Fibroblast of lung (primary cell): Measurements from ENCODE around the gene ZMYND19. TPM values are rescaled to one million over a fixed set of nuclear protein-coding genes. Genes with fewer than 3 reads are reported as not detected.
A peak's percentile ranks its signal among the peaks of the same experiment; 100 is the strongest.

Experiments
- DNase-seq, 2 donors: peaks; one replicate each; pipeline versions ENCODE4 v3.0.0 to v3.0.0-alpha.2; 2010; ENCODE audit warnings: low read depth in 2 of 2
- H2AFZ ChIP-seq: 2 replicates; pipeline ENCODE4 v1.5.1; 2012; ENCODE audit warnings: low read length, control low read depth, inconsistent platforms
- H3K27ac ChIP-seq: 2 replicates; pipeline ENCODE4 v1.5.1; 2011; ENCODE audit warnings: low read length, control low read depth; ENCODE audit not compliant: insufficient read depth
- H3K27me3 ChIP-seq: 2 replicates; pipeline ENCODE4 v1.5.1; 2011; ENCODE audit warnings: mild to moderate bottlenecking, low read length; ENCODE audit not compliant: control insufficient read depth, insufficient read depth
- H3K36me3 ChIP-seq: 2 replicates; pipeline ENCODE4 v1.5.1; 2011; ENCODE audit warnings: low read length; ENCODE audit not compliant: control insufficient read depth, insufficient read depth
- H3K4me1 ChIP-seq: 2 replicates; pipeline ENCODE4 v1.5.1; 2011; ENCODE audit warnings: low read length; ENCODE audit not compliant: control insufficient read depth, insufficient read depth; ENCODE audit errors: extremely low read depth
- H3K4me2 ChIP-seq: 2 replicates; pipeline ENCODE4 v1.5.1; 2011; ENCODE audit warnings: low read length, control low read depth; ENCODE audit not compliant: insufficient read depth; ENCODE audit errors: extremely low read depth
- H3K4me3 ChIP-seq, 4 experiments: fragments of 200-600 bp in 1 of 4; sonication (generic) in 1 of 4; replicated peaks in 1 of 4; 2 replicates each; pipeline ENCODE4 v1.5.1; 2011 to 2016; ENCODE audit warnings: low read length in 4 of 4, low read depth in 3 of 4, mild to moderate bottlenecking in 3 of 4, control low read depth in 2 of 4, inconsistent platforms in 1 of 4, mixed read lengths in 1 of 4; ENCODE audit not compliant: insufficient read depth in 1 of 4; ENCODE audit errors: control extremely low read depth in 1 of 4
- H3K79me2 ChIP-seq: 2 replicates; pipeline ENCODE4 v1.5.1; 2012; ENCODE audit warnings: mild to moderate bottlenecking, low read length, inconsistent platforms; ENCODE audit not compliant: control insufficient read depth, insufficient read depth
- H3K9ac ChIP-seq: 2 replicates; pipeline ENCODE4 v1.5.1; 2011; ENCODE audit warnings: mild to moderate bottlenecking, low read length, control low read depth; ENCODE audit not compliant: insufficient read depth
- H3K9me3 ChIP-seq: 2 replicates; pipeline ENCODE4 v1.5.1; 2012; ENCODE audit warnings: low read depth, low read length; ENCODE audit not compliant: control insufficient read depth, insufficient read depth
- H4K20me1 ChIP-seq: 2 replicates; pipeline ENCODE4 v1.5.1; 2011; ENCODE audit warnings: low read length; ENCODE audit not compliant: control insufficient read depth, insufficient read depth; ENCODE audit errors: extremely low read depth
- EZH2 ChIP-seq: IDR thresholded peaks from 2 replicates; pipeline ENCODE4 v1.5.1; 2012; ENCODE audit warnings: low read length, control low read depth, mild to moderate bottlenecking; ENCODE audit errors: missing control alignments
- polyA plus RNA-seq, 2 donors: library from polyadenylated mRNA; depleted of rRNA in 1 of 2; stranded (reverse) in 1 of 2; unstranded in 1 of 2; fragments of >200 nt; gene quantifications; 2 replicates each; pipeline ENCODE4 v1.2.1, GENCODE V29; 2011 to 2012; ENCODE audit warnings: missing spikeins in 1 of 2
- total RNA-seq: library from RNA; depleted of rRNA; stranded (reverse); fragments of >200 nt; gene quantifications from 2 replicates; pipeline ENCODE4 v1.2.1, GENCODE V29; 2014
- TF ChIP-seq, protein P1 (sequence below), 2 donors: IDR thresholded peaks in 1 of 2; conservative IDR thresholded peaks in 1 of 2; 1 replicate in 1 of 2; 2 replicates in 1 of 2; pipeline ENCODE4 v1.5.1; 2011 to 2012; ENCODE audit warnings: low read length in 2 of 2, control low read depth in 1 of 2, inconsistent platforms in 1 of 2, low read depth in 1 of 2, mild to moderate bottlenecking in 1 of 2

The ZMYND19 gene
- total and polyA plus RNA-seq, 2 donors (not counting 1 experiment from before 2014, with no cell fraction given), result 11.2 to 12.7 TPM

DNA sequence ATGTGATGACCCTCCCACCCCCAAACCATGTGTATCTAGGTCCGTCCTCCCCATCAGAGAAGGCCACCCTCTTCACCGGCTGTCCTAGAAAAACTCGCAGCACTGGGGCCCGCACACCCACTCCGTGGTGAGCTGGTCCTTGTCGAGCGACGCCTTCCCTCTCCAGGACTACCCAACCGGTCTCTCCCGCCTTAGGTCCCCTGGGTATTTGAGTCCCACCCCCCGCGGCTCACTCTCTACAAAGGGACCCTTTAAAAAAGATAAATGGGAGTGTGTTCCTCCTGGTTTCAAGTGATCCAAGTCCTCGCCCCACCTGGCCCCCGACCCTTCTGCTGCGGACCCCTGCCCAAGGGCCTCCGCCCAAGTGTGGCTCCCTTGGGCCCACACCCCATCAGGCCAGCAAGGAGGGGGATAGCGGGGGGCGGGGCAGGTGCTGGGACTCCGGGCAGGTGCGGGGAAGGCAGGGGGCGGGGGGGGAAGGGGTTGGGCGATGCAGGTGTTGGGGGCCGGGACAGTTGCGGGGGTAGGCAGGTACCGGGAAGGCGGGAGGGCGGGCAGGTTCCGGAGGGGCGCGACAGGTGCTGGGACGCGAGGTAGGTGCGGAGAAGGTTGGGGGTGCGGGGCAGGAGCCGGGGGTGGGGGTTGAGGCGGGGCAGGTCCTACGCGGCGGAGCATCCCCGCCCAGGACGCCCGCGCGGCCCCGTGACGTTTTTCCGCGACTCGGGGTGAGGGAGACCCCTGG is 14.2 kb upstream of the ZMYND19 start:
- Histone ChIP-seq H3K36me3 (no peaks in the 10 kb centered on the region), H4K20me1 (no peaks in the 10 kb centered on the region), H3K9me3 (no peaks in the 10 kb centered on the region), H3K27me3 (peaks cover 4% of the 10 kb centered on the region), H3K27ac (no peak overlapping the region), H3K79me2 (peaks cover 2% of the 10 kb centered on the region), H3K4me2 (peak overlapping the region; percentile 13), H3K4me3 (peak overlapping the region in 1 of 4 experiments; percentile 57), H2AFZ (no peak overlapping the region), H3K4me1 (peaks cover 7% of the 10 kb centered on the region), H3K9ac (no peak overlapping the region)
- DNase-seq, result no peak
- TF ChIP-seq, protein P1, sequence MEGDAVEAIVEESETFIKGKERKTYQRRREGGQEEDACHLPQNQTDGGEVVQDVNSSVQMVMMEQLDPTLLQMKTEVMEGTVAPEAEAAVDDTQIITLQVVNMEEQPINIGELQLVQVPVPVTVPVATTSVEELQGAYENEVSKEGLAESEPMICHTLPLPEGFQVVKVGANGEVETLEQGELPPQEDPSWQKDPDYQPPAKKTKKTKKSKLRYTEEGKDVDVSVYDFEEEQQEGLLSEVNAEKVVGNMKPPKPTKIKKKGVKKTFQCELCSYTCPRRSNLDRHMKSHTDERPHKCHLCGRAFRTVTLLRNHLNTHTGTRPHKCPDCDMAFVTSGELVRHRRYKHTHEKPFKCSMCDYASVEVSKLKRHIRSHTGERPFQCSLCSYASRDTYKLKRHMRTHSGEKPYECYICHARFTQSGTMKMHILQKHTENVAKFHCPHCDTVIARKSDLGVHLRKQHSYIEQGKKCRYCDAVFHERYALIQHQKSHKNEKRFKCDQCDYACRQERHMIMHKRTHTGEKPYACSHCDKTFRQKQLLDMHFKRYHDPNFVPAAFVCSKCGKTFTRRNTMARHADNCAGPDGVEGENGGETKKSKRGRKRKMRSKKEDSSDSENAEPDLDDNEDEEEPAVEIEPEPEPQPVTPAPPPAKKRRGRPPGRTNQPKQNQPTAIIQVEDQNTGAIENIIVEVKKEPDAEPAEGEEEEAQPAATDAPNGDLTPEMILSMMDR (conservative IDR thresholded peaks at IDR 0.05 in 1 of 2, IDR thresholded peaks at IDR 0.05 in 1 of 2; ENCODE audit: low read depth in 1 of 2, low read length in 2 of 2), result no peak
- TF ChIP-seq EZH2, result peak; percentile 29

DNA sequence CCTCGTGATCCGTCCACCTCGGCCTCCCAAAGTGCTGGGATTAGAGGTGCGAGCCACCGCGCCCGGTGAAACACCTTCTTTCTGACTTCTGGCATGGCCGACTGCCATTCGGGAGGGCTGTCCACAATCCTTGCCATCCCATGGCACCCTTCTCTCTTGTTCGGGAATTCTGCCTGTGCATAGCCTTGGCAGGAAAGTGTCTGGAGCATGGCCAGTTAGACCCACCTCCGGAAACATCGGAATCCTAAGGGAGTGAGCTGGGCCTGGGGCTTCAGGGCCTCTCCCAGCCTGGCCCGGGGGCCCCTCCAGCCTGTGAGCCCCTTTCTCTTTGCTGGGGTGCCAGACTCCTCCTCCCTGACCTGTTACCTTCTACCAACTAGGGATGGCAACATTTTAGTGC is 13.6 kb upstream of the ZMYND19 start:
- no peak overlapping the region for H3K4me3 ChIP-seq
- no peak overlapping the region for H3K27ac ChIP-seq
- H3K27me3 ChIP-seq, result peaks cover 4% of the 10 kb centered on the region
- no peaks in the 10 kb centered on the region for H3K9me3 ChIP-seq
- peaks cover 7% of the 10 kb centered on the region for H3K4me1 ChIP-seq
- DNase-seq, result no peak
- TF ChIP-seq EZH2, result no peak
- TF ChIP-seq, protein P1 (conservative IDR thresholded peaks at IDR 0.05 in 1 of 2, IDR thresholded peaks at IDR 0.05 in 1 of 2; ENCODE audit: low read depth in 1 of 2, low read length in 2 of 2), result no peak
- H3K36me3 ChIP-seq, result no peaks in the 10 kb centered on the region
- no peaks in the 10 kb centered on the region for H4K20me1 ChIP-seq
- no peak overlapping the region for H3K4me2 ChIP-seq
- peaks cover 2% of the 10 kb centered on the region for H3K79me2 ChIP-seq
- H2AFZ ChIP-seq, result no peak overlapping the region
- no peak overlapping the region for H3K9ac ChIP-seq

DNA sequence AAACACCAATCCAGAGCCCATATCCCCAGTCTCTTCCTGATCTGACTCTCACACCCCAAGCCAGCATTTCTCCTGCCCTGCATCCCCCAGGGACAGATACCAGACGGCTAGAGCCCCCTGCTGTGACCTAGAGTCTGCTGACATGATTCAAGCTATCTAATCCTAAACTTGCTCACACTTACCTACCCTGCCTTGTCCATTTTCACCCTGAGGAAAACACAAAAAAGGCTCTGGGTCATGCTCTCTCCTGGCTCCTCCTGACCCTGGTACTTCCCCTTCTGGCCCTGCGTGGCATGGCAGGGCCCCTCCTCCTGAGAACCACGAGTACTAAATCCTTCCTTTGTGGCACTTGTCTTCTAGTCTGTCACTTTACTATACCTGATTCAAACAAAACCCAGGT is 12.3 kb upstream of the ZMYND19 start:
- Histone ChIP-seq H3K4me3 (no peak overlapping the region), H4K20me1 (no peaks in the 10 kb centered on the region), H3K79me2 (peaks cover 2% of the 10 kb centered on the region), H3K4me2 (no peak overlapping the region), H3K27me3 (peaks cover 4% of the 10 kb centered on the region), H3K9ac (no peak overlapping the region), H3K4me1 (peaks cover 7% of the 10 kb centered on the region), H3K27ac (no peak overlapping the region), H3K36me3 (no peaks in the 10 kb centered on the region), H3K9me3 (no peaks in the 10 kb centered on the region), H2AFZ (no peak overlapping the region)
- no peak for DNase-seq
- TF ChIP-seq, protein P1 (conservative IDR thresholded peaks at IDR 0.05 in 1 of 2, IDR thresholded peaks at IDR 0.05 in 1 of 2; ENCODE audit: low read depth in 1 of 2, low read length in 2 of 2), result no peak
